K562 (cell line): ENCODE measurements around the gene CMIP. TPM values are rescaled to one million over a fixed set of nuclear protein-coding genes. Genes with fewer than 3 reads are reported as not detected.

Experiments
- ARNT ChIP-seq, 2 experiments: fragments of 450-650 bp; IDR thresholded peaks; 2 replicates each; pipeline ENCODE4 v1.6.1; 2016; ENCODE audit warnings: mild to moderate bottlenecking in 1 of 2
- ATF1 ChIP-seq, 2 experiments: fragments of 450-650 bp in 1 of 2; IDR thresholded peaks; 2 replicates each; pipeline ENCODE4 v1.6.1; 2016; ENCODE audit warnings: missing compliant biosample characterization in 1 of 2, missing genetic modification characterization in 1 of 2
- FIP1L1 ChIP-seq: fragments of 200-400 bp; formaldehyde crosslinking; IDR thresholded peaks from 2 replicates; pipeline ENCODE4 v1.6.1; 2018; ENCODE audit warnings: mild to moderate bottlenecking, low read depth, low read length; ENCODE audit not compliant: poor library complexity, severe bottlenecking
- FOSL1 ChIP-seq: fragments of 200-800 bp; sonication (Bioruptor generic); conservative IDR thresholded peaks from 2 replicates; pipeline ENCODE4 v1.6.1; 2016; ENCODE audit warnings: missing genetic modification characterization, missing compliant biosample characterization
- HNRNPH1 ChIP-seq: fragments of 200-400 bp; formaldehyde crosslinking; optimal IDR thresholded peaks from 2 replicates; pipeline ENCODE3; 2017; ENCODE audit warnings: low read depth, mild to moderate bottlenecking, low read length, moderate library complexity
- HNRNPK ChIP-seq: fragments of 200-400 bp; formaldehyde crosslinking; IDR thresholded peaks from one replicate; pipeline ENCODE4 v1.6.1; 2018; ENCODE audit warnings: mild to moderate bottlenecking, low read depth, low read length; ENCODE audit not compliant: poor library complexity, severe bottlenecking
- MAZ ChIP-seq, 2 experiments: fragments of 450-650 bp in 1 of 2; sonication (generic) in 1 of 2; formaldehyde crosslinking; IDR thresholded peaks in 1 of 2; conservative IDR thresholded peaks in 1 of 2; 2 replicates each; pipeline versions ENCODE4 v1.4.0 to v1.5.0; 2020; ENCODE audit warnings: mild to moderate bottlenecking in 1 of 2, missing genetic modification reagents in 1 of 2
- NRF1 ChIP-seq, 2 experiments: fragments of 450-650 bp; IDR thresholded peaks in 1 of 2; conservative IDR thresholded peaks in 1 of 2; 2 replicates each; pipeline ENCODE4 v1.6.1; 2014; ENCODE audit warnings: mild to moderate bottlenecking in 2 of 2
- PURB ChIP-seq: sonication (generic); formaldehyde crosslinking; IDR thresholded peaks from 2 replicates; pipeline ENCODE4 v1.9.0; 2021; ENCODE audit warnings: low read depth, mild to moderate bottlenecking, missing genetic modification reagents
- SMC3 ChIP-seq: conservative IDR thresholded peaks from 2 replicates; pipeline ENCODE4 v1.6.1; 2011; ENCODE audit warnings: low read depth, low read length, improper control_type of control experiment; ENCODE audit not compliant: insufficient read depth
- SREBF2 ChIP-seq: sonication (generic); formaldehyde crosslinking; IDR thresholded peaks from 2 replicates; pipeline ENCODE4 v1.4.0; 2020; ENCODE audit warnings: mild to moderate bottlenecking, missing genetic modification reagents
- ZNF217 ChIP-seq: sonication (generic); formaldehyde crosslinking; IDR thresholded peaks from 2 replicates; pipeline ENCODE4 v1.8.0; 2022; ENCODE audit warnings: mild to moderate bottlenecking, missing genetic modification reagents
- ZNF77 ChIP-seq: fragments of 250-450 bp; sonication (Bioruptor Pico); IDR thresholded peaks from 2 replicates; pipeline ENCODE4 v1.5.0; 2020
- polyA plus RNA-seq, 8 experiments: library from polyadenylated mRNA; depleted of rRNA in 4 of 8; stranded (reverse) in 5 of 8; unstranded in 3 of 8; fragments of >200 nt; fragmentation: Nextera tagmentation in 2 of 8; fragmentation: Illumina TruSeq in 1 of 8; extraction: Ambion mirVana in 2 of 8; extraction: Trizol in 1 of 8; gene quantifications; 2 replicates each; pipeline versions ENCODE4 v1.2.1 to v1.2.3, GENCODE V29; 2011 to 2014; ENCODE audit warnings: inconsistent platforms in 1 of 8, missing spikeins in 1 of 8
- total RNA-seq, 7 experiments: library from RNA; depleted of rRNA in 6 of 7; stranded (reverse); fragments of >200 nt in 6 of 7; fragmentation: Illumina TruSeq in 2 of 7; extraction: Trizol in 2 of 7; gene quantifications; 2 replicates each; pipeline versions ENCODE4 v1.2.1 to v1.2.3, GENCODE V29; 2011 to 2021; ENCODE audit warnings: low replicate concordance in 1 of 7
- TF ChIP-seq, protein P1 (sequence below): fragments of 450-650 bp; IDR thresholded peaks from 2 replicates; pipeline ENCODE4 v1.6.1; 2017; ENCODE audit warnings: antibody characterized with exemption, mild to moderate bottlenecking
- TF ChIP-seq, protein P2 (sequence below), 2 experiments: fragments of 450-650 bp in 1 of 2; IDR thresholded peaks; 2 replicates each; pipeline ENCODE4 v1.6.1; 2011 to 2017; ENCODE audit warnings: low read depth in 2 of 2, antibody characterized with exemption in 1 of 2, borderline replicate concordance in 1 of 2, low read length in 1 of 2, mild to moderate bottlenecking in 1 of 2, mixed read lengths in 1 of 2; ENCODE audit not compliant: control insufficient read depth in 1 of 2
- TF ChIP-seq, protein P3 (sequence below): sonication (generic); formaldehyde crosslinking; IDR thresholded peaks from 2 replicates; pipeline ENCODE4 v1.8.0; 2022; ENCODE audit warnings: missing genetic modification reagents, mild to moderate bottlenecking, moderate library complexity, borderline replicate concordance

The CMIP gene
- total and polyA plus RNA-seq, 9 of the 15 experiments (the other 6 are each of a cell fraction or from before 2014, with no cell fraction given) = 0.94 to 82.5 (median 10.3) TPM

DNA sequence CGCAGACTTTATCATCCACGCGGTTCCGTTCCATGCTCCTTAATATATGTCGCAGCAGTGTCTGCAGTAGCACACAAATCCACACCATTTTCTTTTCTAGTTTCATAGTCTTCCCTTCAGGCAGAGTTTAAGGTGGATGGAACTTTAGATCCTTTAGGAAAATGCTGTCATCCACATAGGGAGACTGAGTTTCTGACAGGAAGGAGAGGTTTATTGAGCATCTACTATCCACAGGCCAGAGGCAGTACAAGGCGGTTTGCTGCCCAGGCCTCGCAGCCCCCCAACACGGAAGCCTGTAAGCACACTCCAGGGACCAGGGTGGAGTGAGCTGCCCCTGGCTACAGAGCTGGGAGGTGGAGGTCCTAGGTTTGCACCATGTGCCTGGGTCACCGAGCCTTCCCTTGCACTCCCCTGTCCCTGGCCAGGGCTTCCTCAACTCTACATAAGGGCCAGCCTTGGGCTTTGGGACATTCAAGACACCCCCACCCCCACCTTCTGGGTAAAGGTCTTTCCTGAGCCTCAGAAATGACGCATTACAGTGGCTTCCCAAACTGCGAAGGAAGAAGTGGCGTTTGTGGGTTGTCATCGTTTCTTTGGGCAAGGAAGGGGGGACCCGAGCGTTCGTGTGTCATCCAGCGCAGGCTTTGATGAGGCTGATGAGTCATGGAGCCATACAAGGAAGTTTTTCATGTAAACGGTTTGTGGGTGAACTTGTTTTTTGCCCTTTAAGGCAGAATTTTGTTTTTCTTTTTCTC is 188.0 kb downstream of the CMIP start (continued):
- TF ChIP-seq HNRNPH1 (no peak), HNRNPK (no peak), PURB (no peak), ARNT (IDR thresholded peaks at IDR 0.05) (no peak), FIP1L1 (no peak), FOSL1 (tag) (peak; percentile 99), ZNF77 (CRISPR knock-in tag) (no peak), SREBF2 (no peak), ZNF217 (no peak), NRF1 (conservative IDR thresholded peaks at IDR 0.05 in 1 of 2, IDR thresholded peaks at IDR 0.05 in 1 of 2) (peak; percentile 77 to 80), ATF1 (CRISPR knock-in tag; IDR thresholded peaks at IDR 0.05) (no peak), ATF1 (tag; IDR thresholded peaks at IDR 0.05) (peak; percentile 57), MAZ (CRISPR knock-in tag; conservative IDR thresholded peaks at IDR 0.05 in 1 of 2, IDR thresholded peaks at IDR 0.05 in 1 of 2) (no peak; a peak in 2 of 4 replicates), SMC3 (no peak)
- TF ChIP-seq, protein P1, sequence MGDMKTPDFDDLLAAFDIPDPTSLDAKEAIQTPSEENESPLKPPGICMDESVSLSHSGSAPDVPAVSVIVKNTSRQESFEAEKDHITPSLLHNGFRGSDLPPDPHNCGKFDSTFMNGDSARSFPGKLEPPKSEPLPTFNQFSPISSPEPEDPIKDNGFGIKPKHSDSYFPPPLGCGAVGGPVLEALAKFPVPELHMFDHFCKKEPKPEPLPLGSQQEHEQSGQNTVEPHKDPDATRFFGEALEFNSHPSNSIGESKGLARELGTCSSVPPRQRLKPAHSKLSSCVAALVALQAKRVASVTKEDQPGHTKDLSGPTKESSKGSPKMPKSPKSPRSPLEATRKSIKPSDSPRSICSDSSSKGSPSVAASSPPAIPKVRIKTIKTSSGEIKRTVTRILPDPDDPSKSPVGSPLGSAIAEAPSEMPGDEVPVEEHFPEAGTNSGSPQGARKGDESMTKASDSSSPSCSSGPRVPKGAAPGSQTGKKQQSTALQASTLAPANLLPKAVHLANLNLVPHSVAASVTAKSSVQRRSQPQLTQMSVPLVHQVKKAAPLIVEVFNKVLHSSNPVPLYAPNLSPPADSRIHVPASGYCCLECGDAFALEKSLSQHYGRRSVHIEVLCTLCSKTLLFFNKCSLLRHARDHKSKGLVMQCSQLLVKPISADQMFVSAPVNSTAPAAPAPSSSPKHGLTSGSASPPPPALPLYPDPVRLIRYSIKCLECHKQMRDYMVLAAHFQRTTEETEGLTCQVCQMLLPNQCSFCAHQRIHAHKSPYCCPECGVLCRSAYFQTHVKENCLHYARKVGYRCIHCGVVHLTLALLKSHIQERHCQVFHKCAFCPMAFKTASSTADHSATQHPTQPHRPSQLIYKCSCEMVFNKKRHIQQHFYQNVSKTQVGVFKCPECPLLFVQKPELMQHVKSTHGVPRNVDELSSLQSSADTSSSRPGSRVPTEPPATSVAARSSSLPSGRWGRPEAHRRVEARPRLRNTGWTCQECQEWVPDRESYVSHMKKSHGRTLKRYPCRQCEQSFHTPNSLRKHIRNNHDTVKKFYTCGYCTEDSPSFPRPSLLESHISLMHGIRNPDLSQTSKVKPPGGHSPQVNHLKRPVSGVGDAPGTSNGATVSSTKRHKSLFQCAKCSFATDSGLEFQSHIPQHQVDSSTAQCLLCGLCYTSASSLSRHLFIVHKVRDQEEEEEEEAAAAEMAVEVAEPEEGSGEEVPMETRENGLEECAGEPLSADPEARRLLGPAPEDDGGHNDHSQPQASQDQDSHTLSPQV = peak; percentile 87
- TF ChIP-seq, protein P2, sequence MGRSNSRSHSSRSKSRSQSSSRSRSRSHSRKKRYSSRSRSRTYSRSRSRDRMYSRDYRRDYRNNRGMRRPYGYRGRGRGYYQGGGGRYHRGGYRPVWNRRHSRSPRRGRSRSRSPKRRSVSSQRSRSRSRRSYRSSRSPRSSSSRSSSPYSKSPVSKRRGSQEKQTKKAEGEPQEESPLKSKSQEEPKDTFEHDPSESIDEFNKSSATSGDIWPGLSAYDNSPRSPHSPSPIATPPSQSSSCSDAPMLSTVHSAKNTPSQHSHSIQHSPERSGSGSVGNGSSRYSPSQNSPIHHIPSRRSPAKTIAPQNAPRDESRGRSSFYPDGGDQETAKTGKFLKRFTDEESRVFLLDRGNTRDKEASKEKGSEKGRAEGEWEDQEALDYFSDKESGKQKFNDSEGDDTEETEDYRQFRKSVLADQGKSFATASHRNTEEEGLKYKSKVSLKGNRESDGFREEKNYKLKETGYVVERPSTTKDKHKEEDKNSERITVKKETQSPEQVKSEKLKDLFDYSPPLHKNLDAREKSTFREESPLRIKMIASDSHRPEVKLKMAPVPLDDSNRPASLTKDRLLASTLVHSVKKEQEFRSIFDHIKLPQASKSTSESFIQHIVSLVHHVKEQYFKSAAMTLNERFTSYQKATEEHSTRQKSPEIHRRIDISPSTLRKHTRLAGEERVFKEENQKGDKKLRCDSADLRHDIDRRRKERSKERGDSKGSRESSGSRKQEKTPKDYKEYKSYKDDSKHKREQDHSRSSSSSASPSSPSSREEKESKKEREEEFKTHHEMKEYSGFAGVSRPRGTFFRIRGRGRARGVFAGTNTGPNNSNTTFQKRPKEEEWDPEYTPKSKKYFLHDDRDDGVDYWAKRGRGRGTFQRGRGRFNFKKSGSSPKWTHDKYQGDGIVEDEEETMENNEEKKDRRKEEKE (IDR thresholded peaks at IDR 0.05; ENCODE audit: borderline replicate concordance in 1 of 2, control insufficient read depth in 1 of 2, low read depth in 2 of 2, low read length in 1 of 2) = 0 out of 4 replicates have a peak, but pooled peaks of 1 of the 2 experiments have one; percentile 10
- TF ChIP-seq, protein P3, sequence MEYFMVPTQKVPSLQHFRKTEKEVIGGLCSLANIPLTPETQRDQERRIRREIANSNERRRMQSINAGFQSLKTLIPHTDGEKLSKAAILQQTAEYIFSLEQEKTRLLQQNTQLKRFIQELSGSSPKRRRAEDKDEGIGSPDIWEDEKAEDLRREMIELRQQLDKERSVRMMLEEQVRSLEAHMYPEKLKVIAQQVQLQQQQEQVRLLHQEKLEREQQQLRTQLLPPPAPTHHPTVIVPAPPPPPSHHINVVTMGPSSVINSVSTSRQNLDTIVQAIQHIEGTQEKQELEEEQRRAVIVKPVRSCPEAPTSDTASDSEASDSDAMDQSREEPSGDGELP = 0 out of 2 replicates have a peak, but pooled peaks have one; percentile 31
